GM19372 (cell line): ENCODE results near the gene ARHGAP36.

Experiments
- ATAC-seq: cut with Tn5 transposase; IDR thresholded peaks from one replicate; pipeline ENCODE4 v1.9.1; 2021; ENCODE audit warnings: mild to moderate bottlenecking, low read depth, moderate library complexity; ENCODE audit not compliant: unreplicated experiment

ARHGAP36 gene

GRCh38 chrX:131068945-131069719 lies 11.0 kb downstream of the ARHGAP36 start:
- peak; percentile 71 for ATAC-seq

- ATAC-seq: no peak
Observed at GRCh38 chrX:131072871-131073571, 14.9 kb downstream of the ARHGAP36 start.

- ATAC-seq: no peak
Observed at GRCh38 chrX:131073607-131074006, 15.5 kb downstream of the ARHGAP36 start.

- ATAC-seq: no peak
Observed at GRCh38 chrX:131081772-131082740, 23.9 kb downstream of the ARHGAP36 start.

- ATAC-seq: no peak
Observed at GRCh38 chrX:131083510-131084142, 25.5 kb downstream of the ARHGAP36 start.

- no peak for ATAC-seq
Observed at GRCh38 chrX:131084145-131084544, 26.0 kb downstream of the ARHGAP36 start.

GRCh38 chrX:131136776-131137175 lies 78.6 kb downstream of the ARHGAP36 start:
- no peak for ATAC-seq

- no peak for ATAC-seq
Observed at GRCh38 chrX:131139072-131139471, 80.9 kb downstream of the ARHGAP36 start.
